Activated T-helper 1 cell treated with anti-CD3 and anti-CD28 coated beads, Interleukin-12 subunit alpha, Interleukin-12 subunit beta, Interleukin-2, Interleukin-4 antibody, amounts not matched to agents 30 ng/mL and 10 ng/mL and 1 ng/mL, durations not matched to agents 14 hours and 24 hours and 36 hours (primary cell): ENCODE data around the gene FAM163B. TPM values are rescaled to one million over a fixed set of nuclear protein-coding genes. Genes with fewer than 3 reads are reported as not detected.

Experiments used
- DNase-seq: peaks from one replicate; pipeline ENCODE4 v3.0.0; 2021; ENCODE audit warnings: low spot score
- H3K27ac Mint-ChIP-seq: one replicate; pipeline ENCODE4 v1.8.0; 2021; ENCODE audit warnings: mild to moderate bottlenecking, mixed read lengths
- H3K27me3 Mint-ChIP-seq: one replicate; pipeline ENCODE4 v1.8.0; 2022; ENCODE audit warnings: mild to moderate bottlenecking, moderate library complexity, mixed read lengths; ENCODE audit not compliant: insufficient read depth
- H3K36me3 Mint-ChIP-seq: one replicate; pipeline ENCODE4 v1.8.0; 2021; ENCODE audit warnings: low read depth, mixed read lengths
- H3K4me1 Mint-ChIP-seq: one replicate; pipeline ENCODE4 v1.8.0; 2021; ENCODE audit warnings: low read depth, mixed read lengths
- H3K4me3 Mint-ChIP-seq: one replicate; pipeline ENCODE4 v1.8.0; 2021; ENCODE audit warnings: mild to moderate bottlenecking, moderate library complexity, mixed read lengths
- H3K9me3 Mint-ChIP-seq: one replicate; pipeline ENCODE4 v1.8.0; 2021; ENCODE audit warnings: mixed read lengths
- intact Hi-C: fragments of 100-400 bp; cut with micrococcal nuclease; formaldehyde crosslinking; loops from one replicate; pipeline ENCODE4 v1.15.1; 2024
- total RNA-seq: library from RNA; stranded (reverse); gene quantifications from 2 replicates; pipeline ENCODE4 v1.2.3, GENCODE V29; 2022

FAM163B gene
- total RNA-seq, 1 donor from 2014 or later: not detected

- no peaks in the 10 kb centered on the region for H3K9me3 Mint-ChIP-seq
- H3K4me1 Mint-ChIP-seq: no peaks in the 10 kb centered on the region
- no peak overlapping the region for H3K27ac Mint-ChIP-seq
- DNase-seq: no peak
- no peaks in the 10 kb centered on the region for H3K36me3 Mint-ChIP-seq
- H3K27me3 Mint-ChIP-seq: peaks cover 3% of the 10 kb centered on the region
- H3K4me3 Mint-ChIP-seq: no peak overlapping the region
- intact Hi-C loops: no loop called here
These were observed 35.0 kb upstream of the FAM163B start for GRCh38 chr9:133643978-133644760.

GRCh38 chr9:133643362-133643755 lies 34.2 kb upstream of the FAM163B start:
- Mint-ChIP-seq H3K36me3 (no peaks in the 10 kb centered on the region), H3K27me3 (peaks cover 4% of the 10 kb centered on the region), H3K4me1 (no peaks in the 10 kb centered on the region), H3K27ac (no peak overlapping the region), H3K9me3 (no peaks in the 10 kb centered on the region), H3K4me3 (no peak overlapping the region)
- DNase-seq: no peak
- intact Hi-C loops: no loop called here

GRCh38 chr9:133642708-133643361 lies 33.6 kb upstream of the FAM163B start:
- no peak overlapping the region for H3K27ac Mint-ChIP-seq
- intact Hi-C loops: no loop called here
- no peaks in the 10 kb centered on the region for H3K36me3 Mint-ChIP-seq
- DNase-seq: no peak
- no peak overlapping the region for H3K4me3 Mint-ChIP-seq
- peaks cover 5% of the 10 kb centered on the region for H3K27me3 Mint-ChIP-seq
- H3K4me1 Mint-ChIP-seq: no peaks in the 10 kb centered on the region
- H3K9me3 Mint-ChIP-seq: no peaks in the 10 kb centered on the region

- DNase-seq: no peak
- Mint-ChIP-seq H3K27me3 (peaks cover 5% of the 10 kb centered on the region), H3K36me3 (no peaks in the 10 kb centered on the region), H3K4me1 (no peaks in the 10 kb centered on the region), H3K27ac (no peak overlapping the region), H3K9me3 (no peaks in the 10 kb centered on the region), H3K4me3 (no peak overlapping the region)
- intact Hi-C loops: no loop called here
These were observed 32.8 kb upstream of the FAM163B start for GRCh38 chr9:133641861-133642595.

GRCh38 chr9:133641396-133641655 lies 32.1 kb upstream of the FAM163B start:
- intact Hi-C loops: no loop called here
- no peaks in the 10 kb centered on the region for H3K9me3 Mint-ChIP-seq
- H3K27ac Mint-ChIP-seq: no peak overlapping the region
- no peak overlapping the region for H3K4me3 Mint-ChIP-seq
- H3K4me1 Mint-ChIP-seq: no peaks in the 10 kb centered on the region
- no peak for DNase-seq
- H3K36me3 Mint-ChIP-seq: no peaks in the 10 kb centered on the region
- H3K27me3 Mint-ChIP-seq: peaks cover 5% of the 10 kb centered on the region

GRCh38 chr9:133640580-133641395 lies 31.6 kb upstream of the FAM163B start:
- H3K27ac Mint-ChIP-seq: no peak overlapping the region
- no peak overlapping the region for H3K4me3 Mint-ChIP-seq
- intact Hi-C loops: no loop called here
- no peaks in the 10 kb centered on the region for H3K4me1 Mint-ChIP-seq
- peaks cover 2% of the 10 kb centered on the region for H3K27me3 Mint-ChIP-seq
- H3K36me3 Mint-ChIP-seq: no peaks in the 10 kb centered on the region
- DNase-seq: no peak
- no peaks in the 10 kb centered on the region for H3K9me3 Mint-ChIP-seq

GRCh38 chr9:133640160-133640559 lies 31.0 kb upstream of the FAM163B start:
- Mint-ChIP-seq H3K27ac (no peak overlapping the region), H3K36me3 (no peaks in the 10 kb centered on the region), H3K4me1 (no peaks in the 10 kb centered on the region), H3K27me3 (peaks cover 2% of the 10 kb centered on the region), H3K9me3 (no peaks in the 10 kb centered on the region), H3K4me3 (no peak overlapping the region)
- intact Hi-C loops: no loop called here
- no peak for DNase-seq

- DNase-seq: no peak
- H3K4me3 Mint-ChIP-seq: no peak overlapping the region
- H3K27ac Mint-ChIP-seq: no peak overlapping the region
- no peaks in the 10 kb centered on the region for H3K4me1 Mint-ChIP-seq
- intact Hi-C loops: no loop called here
- no peaks in the 10 kb centered on the region for H3K9me3 Mint-ChIP-seq
- H3K27me3 Mint-ChIP-seq: peaks cover 2% of the 10 kb centered on the region
- no peaks in the 10 kb centered on the region for H3K36me3 Mint-ChIP-seq
These were observed 30.4 kb upstream of the FAM163B start for GRCh38 chr9:133639613-133640012.

- Mint-ChIP-seq H3K27me3 (peaks cover 2% of the 10 kb centered on the region), H3K4me1 (no peaks in the 10 kb centered on the region), H3K4me3 (no peak overlapping the region), H3K36me3 (no peaks in the 10 kb centered on the region), H3K9me3 (no peaks in the 10 kb centered on the region), H3K27ac (no peak overlapping the region)
- DNase-seq: no peak
- intact Hi-C loops: no loop called here
These were observed 29.5 kb upstream of the FAM163B start for GRCh38 chr9:133638711-133639110.

GRCh38 chr9:133638076-133638475 lies 28.9 kb upstream of the FAM163B start:
- intact Hi-C loops: no loop called here
- DNase-seq: no peak
- Mint-ChIP-seq H3K36me3 (no peaks in the 10 kb centered on the region), H3K9me3 (no peaks in the 10 kb centered on the region), H3K4me1 (no peaks in the 10 kb centered on the region), H3K4me3 (no peak overlapping the region), H3K27ac (no peak overlapping the region), H3K27me3 (peaks cover 2% of the 10 kb centered on the region)

GRCh38 chr9:133637451-133638055 lies 28.4 kb upstream of the FAM163B start:
- no peak for DNase-seq
- no peaks in the 10 kb centered on the region for H3K4me1 Mint-ChIP-seq
- no peaks in the 10 kb centered on the region for H3K36me3 Mint-ChIP-seq
- peaks cover 2% of the 10 kb centered on the region for H3K27me3 Mint-ChIP-seq
- H3K27ac Mint-ChIP-seq: no peak overlapping the region
- no peaks in the 10 kb centered on the region for H3K9me3 Mint-ChIP-seq
- intact Hi-C loops: no loop called here
- no peak overlapping the region for H3K4me3 Mint-ChIP-seq

GRCh38 chr9:133636902-133637301 lies 27.7 kb upstream of the FAM163B start:
- no peaks in the 10 kb centered on the region for H3K36me3 Mint-ChIP-seq
- no peak for DNase-seq
- peaks cover 2% of the 10 kb centered on the region for H3K27me3 Mint-ChIP-seq
- intact Hi-C loops: no loop called here
- H3K27ac Mint-ChIP-seq: no peak overlapping the region
- no peak overlapping the region for H3K4me3 Mint-ChIP-seq
- H3K4me1 Mint-ChIP-seq: no peaks in the 10 kb centered on the region
- no peaks in the 10 kb centered on the region for H3K9me3 Mint-ChIP-seq
